Chondrocyte (in vitro differentiated cells): Measurements from ENCODE around the gene PAGE2B. TPM values are rescaled to one million over a fixed set of nuclear protein-coding genes. Genes with fewer than 3 reads are reported as not detected.
"Not testable (repeated sequence)": the region's sequence is repeated elsewhere in the genome, so short reads cannot be mapped to it uniquely, and the experiment has no call there.

Source experiments
- DNase-seq: peaks from one replicate; pipeline ENCODE4 v3.0.0; 2021; ENCODE audit warnings: mixed read lengths, low spot score
- H3K27ac Mint-ChIP-seq: one replicate; pipeline ENCODE4 v1.8.0; 2021; ENCODE audit warnings: mild to moderate bottlenecking, moderate library complexity, mixed read lengths; ENCODE audit not compliant: unreplicated experiment
- H3K27me3 Mint-ChIP-seq: 2 replicates; pipeline ENCODE4 v1.8.0; 2021; ENCODE audit warnings: low read depth, mixed read lengths
- H3K36me3 Mint-ChIP-seq: 2 replicates; pipeline ENCODE4 v1.8.0; 2021; ENCODE audit warnings: low read depth, mixed read lengths
- H3K4me1 Mint-ChIP-seq: 2 replicates; pipeline ENCODE4 v1.8.0; 2021; ENCODE audit warnings: low read depth, mild to moderate bottlenecking, mixed read lengths
- H3K4me3 Mint-ChIP-seq: one replicate; pipeline ENCODE4 v1.8.0; 2021; ENCODE audit warnings: mild to moderate bottlenecking, moderate library complexity, mixed read lengths; ENCODE audit not compliant: unreplicated experiment
- H3K9me3 Mint-ChIP-seq: 2 replicates; pipeline ENCODE4 v1.8.0; 2021; ENCODE audit warnings: low read depth, mixed read lengths
- CTCF ChIP-seq: fragments of 200-600 bp; sonication (generic); IDR thresholded peaks from 2 replicates; pipeline ENCODE4 v1.5.0; 2021; ENCODE audit warnings: antibody characterized with exemption, mild to moderate bottlenecking, moderate library complexity
- total RNA-seq: library from RNA; stranded (reverse); gene quantifications from 3 replicates; pipeline ENCODE4 v1.2.1, GENCODE V29; 2021

PAGE2B gene
- total RNA-seq, 1 donor from 2014 or later, result not detected

DNA sequence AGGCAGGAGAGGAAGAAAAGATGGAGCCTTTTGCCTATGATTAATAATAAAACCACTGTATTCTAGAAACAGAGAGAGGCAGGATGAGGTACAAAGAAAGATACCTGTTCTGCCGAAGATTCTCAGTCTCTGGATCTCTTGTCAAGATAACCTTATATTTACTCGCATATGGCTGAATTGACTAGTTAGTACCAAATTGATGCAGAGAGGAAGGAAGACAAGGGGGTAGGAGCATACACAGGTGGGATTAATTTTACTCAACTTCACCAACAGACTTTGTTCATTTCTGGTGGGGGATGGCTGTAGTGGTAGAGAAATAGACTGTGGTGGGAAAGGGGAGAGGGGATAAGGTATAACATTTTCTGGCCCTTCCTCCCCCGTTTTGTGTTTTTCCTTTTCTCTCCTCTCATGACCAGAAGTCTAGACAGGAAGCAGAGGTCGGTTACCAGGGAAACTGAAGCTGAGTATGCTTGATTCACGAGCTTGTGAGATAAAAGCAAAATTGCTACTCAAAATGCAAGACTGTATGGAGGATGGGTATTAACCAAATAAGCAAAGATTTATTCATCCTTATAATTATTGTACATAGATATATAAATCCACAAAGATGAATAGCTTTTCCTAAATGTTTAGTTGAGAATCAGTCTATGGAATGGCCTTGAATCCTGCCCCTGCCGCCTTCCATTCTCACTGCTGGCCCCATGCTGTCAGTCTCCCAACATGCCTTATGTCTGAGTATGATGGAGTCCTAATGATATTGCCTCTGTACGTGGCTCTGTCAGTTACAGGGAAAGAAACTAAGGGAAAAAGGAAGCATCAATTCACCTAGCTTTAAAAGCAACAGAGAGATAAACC, 17.8 kb upstream of the PAGE2B start:
- H3K27ac Mint-ChIP-seq, result peak overlapping the region; percentile 91
- peaks cover 3% of the 10 kb centered on the region for H3K36me3 Mint-ChIP-seq
- no peaks in the 10 kb centered on the region for H3K27me3 Mint-ChIP-seq
- peak overlapping the region; percentile 38 for H3K4me3 Mint-ChIP-seq
- peaks cover 16% of the 10 kb centered on the region for H3K4me1 Mint-ChIP-seq
- H3K9me3 Mint-ChIP-seq, result peaks cover 21% of the 10 kb centered on the region
- TF ChIP-seq CTCF, result no peak
- no peak for DNase-seq

GRCh38 chrX:55057675-55058249, 17.1 kb upstream of the PAGE2B start:
- Mint-ChIP-seq H3K4me1 (peaks cover 16% of the 10 kb centered on the region), H3K27ac (no peak overlapping the region), H3K27me3 (no peaks in the 10 kb centered on the region), H3K36me3 (peaks cover 3% of the 10 kb centered on the region), H3K4me3 (peak overlapping the region; percentile 38), H3K9me3 (peaks cover 21% of the 10 kb centered on the region)
- DNase-seq, result no peak
- peak; percentile 87 for TF ChIP-seq CTCF

DNA sequence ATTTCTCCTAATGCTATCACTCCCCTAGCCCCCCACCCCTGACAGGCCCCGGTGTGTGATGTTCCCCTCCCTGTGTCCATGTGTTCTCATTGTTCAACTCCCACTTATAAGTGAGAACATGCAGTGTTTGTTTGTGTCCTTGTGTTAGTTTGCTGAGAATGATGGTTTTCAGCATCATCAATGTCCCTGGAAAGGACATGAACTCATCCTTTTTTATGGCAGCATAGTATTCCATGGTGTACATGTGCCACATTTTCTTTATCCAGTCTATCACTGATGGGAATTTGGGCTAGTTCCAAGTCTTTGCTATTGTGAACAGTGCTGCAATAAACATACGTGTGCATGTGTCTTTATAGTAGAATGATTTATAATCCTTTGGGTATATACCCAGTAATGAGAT, 7.7 kb upstream of the PAGE2B start:
- not testable (repeated sequence) for H3K4me3 Mint-ChIP-seq

GRCh38 chrX:55072286-55072685, 2.5 kb upstream of the PAGE2B start:
- Mint-ChIP-seq H3K4me1 (peaks cover 2% of the 10 kb centered on the region), H3K27me3 (peaks cover 10% of the 10 kb centered on the region), H3K27ac (no peak overlapping the region), H3K4me3 (no peak overlapping the region), H3K36me3 (no peaks in the 10 kb centered on the region), H3K9me3 (peaks cover 47% of the 10 kb centered on the region)
- DNase-seq, result peak; percentile 60
- no peak for TF ChIP-seq CTCF

More for the DNA sequence above, 7.7 kb upstream of the PAGE2B start:
- H3K27ac Mint-ChIP-seq, H3K4me1 Mint-ChIP-seq, DNase-seq, H3K36me3 Mint-ChIP-seq: not testable (repeated sequence)
- Mint-ChIP-seq H3K27me3 (peaks cover 10% of the 10 kb centered on the region), H3K9me3 (peaks cover 69% of the 10 kb centered on the region)

DNA sequence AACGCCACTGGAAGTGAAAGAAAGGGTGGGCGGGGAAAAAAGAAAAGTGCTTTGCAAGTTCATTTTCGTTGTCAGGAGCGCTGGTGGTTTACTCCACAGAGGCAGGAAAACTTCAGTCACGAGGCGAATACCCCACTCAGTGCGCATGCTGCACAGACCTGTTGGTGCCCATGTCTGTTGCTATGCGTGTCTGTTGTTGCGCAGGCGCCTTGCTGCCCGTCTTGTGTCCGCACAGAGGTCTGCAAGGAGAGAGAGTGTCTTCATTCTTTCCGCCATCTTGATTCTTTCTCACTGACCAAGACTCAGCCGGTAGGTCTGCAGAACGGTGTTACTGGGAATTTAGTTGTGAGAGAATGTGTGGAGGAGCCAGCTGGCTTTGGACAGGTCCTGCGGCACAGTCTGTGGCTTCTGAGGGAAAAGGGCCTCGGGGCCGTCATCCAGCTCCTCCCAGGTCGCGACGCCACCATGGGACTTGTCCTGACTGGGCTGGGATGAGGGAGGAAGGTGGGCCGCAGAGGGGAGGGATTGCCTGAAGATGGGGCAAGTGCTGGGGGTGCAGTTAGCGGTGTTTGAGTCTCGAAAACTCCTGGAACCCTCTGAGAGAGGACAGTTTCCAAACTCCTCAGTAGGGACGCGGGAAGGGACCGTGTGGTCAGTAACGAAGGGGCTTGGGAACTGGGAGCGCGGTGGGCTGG, 14.1 kb downstream of the PAGE2B start, which contains the start of gene PAGE2:
PAGE2 (plus strand) TSS at position 224 of the 695 bp plus-strand sequence. CDS start 1,003 bp downstream, outside the sequence.
- Mint-ChIP-seq H3K27me3 (no peaks in the 10 kb centered on the region), H3K36me3 (no peaks in the 10 kb centered on the region), H3K4me1 (no peaks in the 10 kb centered on the region), H3K27ac (no peak within 1 kb of the TSS), H3K9me3 (peaks cover 17% of the 10 kb centered on the region), H3K4me3 (no peak within 1 kb of the TSS)
- DNase-seq, result peak; percentile 90
- TF ChIP-seq CTCF, result no peak
